Activated CD4-positive, alpha-beta T cell treated with anti-CD3 and anti-CD28 coated beads, Interleukin-2, amount 50 U/mL, for 4 hours (primary cell): ENCODE measurements around the gene IMMP2L.
A peak's percentile ranks its signal among the peaks of the same experiment; 100 is the strongest.
"Not testable (repeated sequence)": the region's sequence is repeated elsewhere in the genome, so short reads cannot be mapped to it uniquely, and the experiment has no call there.

Source experiments
- DNase-seq, 2 experiments: peaks; one replicate each; pipeline ENCODE4 v3.0.0-alpha.2; 2020

The IMMP2L gene

DNA sequence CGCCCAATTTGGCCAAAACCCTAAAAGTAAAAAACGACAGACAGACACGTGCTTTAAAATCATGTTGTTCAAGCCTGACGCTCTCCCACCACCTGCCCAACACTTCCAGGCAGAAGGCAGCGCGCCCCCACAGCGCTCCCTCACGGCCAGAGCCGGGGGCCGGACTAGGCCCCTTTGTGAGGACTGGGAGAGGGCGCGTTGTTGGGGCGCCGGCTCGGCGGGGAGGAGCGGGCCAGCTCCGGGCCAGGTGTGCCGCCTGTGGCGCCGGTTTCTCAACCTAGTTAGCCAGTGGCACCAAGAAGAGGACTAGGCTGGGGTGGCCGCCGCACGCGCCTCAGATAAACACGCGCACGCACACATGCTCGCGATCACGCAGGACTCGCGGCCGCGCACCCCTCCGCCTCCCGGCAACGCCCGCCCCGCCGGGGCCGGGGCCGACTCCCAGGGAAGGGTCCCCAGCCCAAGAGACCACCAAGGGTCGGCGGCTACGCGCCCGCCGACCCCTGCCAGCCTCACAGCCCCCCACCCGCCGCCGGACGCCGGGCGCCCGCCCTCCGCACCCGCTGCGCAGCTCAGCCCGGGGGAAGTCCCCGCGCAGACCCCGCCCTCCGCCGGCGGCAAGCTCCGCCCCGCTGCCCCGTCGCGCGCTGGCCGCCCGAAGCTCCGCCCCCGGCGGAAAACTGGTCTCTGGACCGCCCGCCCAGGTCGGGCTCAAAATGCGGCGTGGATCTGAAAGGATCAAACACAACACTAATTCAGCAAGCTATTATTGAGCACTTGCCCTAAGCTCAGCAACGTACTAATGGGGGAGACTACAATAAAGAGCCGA lies at the start of gene IMMP2L:
TSS of gene IMMP2L (minus strand) at position 589 of the 829 bp plus-strand sequence.
- DNase-seq, result peak; percentile 86 to 87

- not testable (repeated sequence) for DNase-seq
Measured at GRCh38 chr7:111609483-111610254, 47.4 kb upstream of the IMMP2L start.

- DNase-seq, result no peak
Measured at GRCh38 chr7:111607621-111608020, 45.3 kb upstream of the IMMP2L start.

- DNase-seq, result no peak
Measured at GRCh38 chr7:111605246-111605645, 43.0 kb upstream of the IMMP2L start.

GRCh38 chr7:111600091-111600490 lies 37.8 kb upstream of the IMMP2L start:
- DNase-seq, result no peak

- DNase-seq, result no peak
Measured at GRCh38 chr7:111595780-111596179, 33.5 kb upstream of the IMMP2L start.

DNA sequence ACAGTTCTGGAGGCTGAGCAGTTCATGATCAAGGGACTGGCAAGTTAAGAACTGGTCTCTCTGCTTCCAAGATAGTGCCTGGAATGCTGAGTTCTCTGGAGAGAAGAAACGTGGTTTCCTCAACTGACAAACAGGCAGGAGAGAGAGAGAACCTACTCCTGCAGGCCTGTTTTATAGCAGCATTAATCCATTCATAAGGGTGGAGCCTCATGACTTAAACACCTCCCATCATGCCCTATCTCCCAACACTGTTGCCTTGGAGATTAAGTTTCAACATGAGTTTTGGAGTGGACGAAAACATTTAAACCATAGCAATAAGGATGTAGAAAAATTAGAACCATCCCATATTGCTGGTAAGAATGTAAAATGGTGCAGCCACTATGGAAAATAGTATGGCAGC lies 32.3 kb upstream of the IMMP2L start:
- DNase-seq, result no peak

- no peak for DNase-seq
Measured at GRCh38 chr7:111593343-111593742, 31.1 kb upstream of the IMMP2L start.

GRCh38 chr7:111588065-111588433 lies 25.8 kb upstream of the IMMP2L start:
- DNase-seq, result no peak

DNA sequence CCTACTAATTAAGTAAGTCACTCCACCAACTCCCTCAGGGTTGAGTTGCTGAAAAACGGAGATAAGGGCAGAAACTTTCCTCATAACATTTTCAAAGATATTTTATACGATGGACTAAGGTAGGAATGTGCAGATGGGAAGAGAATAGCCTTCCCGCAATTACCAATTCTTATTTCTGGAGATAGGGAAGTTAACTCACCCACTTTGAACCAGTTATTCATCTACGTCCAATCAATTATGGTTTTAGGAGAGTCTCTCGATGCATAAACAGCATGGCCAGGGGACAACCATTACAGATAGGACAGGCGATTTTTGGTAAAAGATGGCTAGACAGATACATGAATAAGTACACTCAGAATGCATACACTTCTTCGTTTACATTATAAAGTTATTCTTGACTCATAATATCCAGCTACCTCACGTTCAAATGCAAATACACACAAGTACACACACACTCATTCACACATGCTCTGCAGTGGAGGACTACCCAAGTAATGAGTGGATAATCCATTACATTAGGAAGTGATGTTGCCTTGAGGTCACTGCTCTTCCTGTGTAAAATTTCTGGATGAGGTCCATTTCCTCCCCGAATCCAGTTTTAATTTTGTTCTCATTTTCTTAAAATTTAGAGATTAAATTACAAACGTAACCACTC lies 25.2 kb upstream of the IMMP2L start:
- no peak for DNase-seq

DNA sequence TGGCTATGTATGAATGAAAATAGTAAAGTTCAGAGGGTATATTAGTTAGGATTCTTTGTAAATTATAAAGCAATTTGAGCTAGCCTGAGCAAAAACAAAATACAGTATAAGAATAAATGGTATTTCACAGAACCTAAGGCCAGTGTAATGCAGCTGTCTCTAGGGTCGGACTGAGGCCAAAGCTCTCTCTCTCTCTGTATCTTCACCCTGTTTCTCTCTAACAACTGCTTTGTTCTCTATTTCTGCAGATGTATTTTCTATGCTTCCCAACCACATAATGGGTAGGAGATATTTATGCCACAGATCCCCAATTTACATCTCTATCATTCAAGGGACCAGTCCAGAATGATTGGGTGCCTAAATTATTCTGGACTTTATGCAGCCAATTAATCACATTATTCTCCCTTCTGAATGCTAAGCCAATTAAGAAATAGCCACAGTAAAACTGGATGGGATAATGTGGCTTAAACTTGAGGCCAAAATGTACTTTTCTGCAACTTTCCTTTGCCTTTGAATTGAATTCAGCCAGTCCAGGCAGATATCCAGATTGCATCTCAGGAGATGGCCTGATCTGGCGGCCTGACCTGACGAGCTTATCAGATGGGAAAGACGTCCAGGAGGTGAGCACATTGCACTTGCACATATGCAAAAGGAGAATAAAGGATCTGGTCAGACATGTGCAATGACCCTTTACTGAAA lies 24.6 kb upstream of the IMMP2L start:
- no peak for DNase-seq

GRCh38 chr7:111581784-111582488 lies 19.6 kb upstream of the IMMP2L start:
- not testable (repeated sequence) for DNase-seq

- DNase-seq, result not testable (repeated sequence)
Measured at GRCh38 chr7:111581207-111581606, 18.9 kb upstream of the IMMP2L start.

GRCh38 chr7:111578754-111579153 lies 16.5 kb upstream of the IMMP2L start:
- no peak for DNase-seq

DNA sequence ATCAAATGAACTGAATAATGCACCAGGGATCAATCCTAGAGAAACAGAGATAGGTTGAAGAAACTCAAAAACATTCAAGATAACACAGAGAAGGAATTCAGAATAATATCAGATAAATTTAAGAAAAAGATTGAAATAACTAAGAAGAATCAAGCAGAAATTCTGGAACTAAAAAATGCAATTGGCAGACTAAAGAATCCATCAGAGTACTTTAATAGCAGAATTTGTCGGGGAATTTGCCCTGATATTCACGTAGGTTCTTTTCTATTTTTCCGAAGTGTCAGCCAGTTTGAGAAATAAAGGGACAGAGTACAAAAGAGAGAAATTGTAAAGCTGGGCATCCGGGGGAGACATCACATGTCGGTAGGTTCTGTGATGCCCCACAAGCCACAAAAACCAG lies 9.4 kb upstream of the IMMP2L start:
- DNase-seq, result no peak

DNA sequence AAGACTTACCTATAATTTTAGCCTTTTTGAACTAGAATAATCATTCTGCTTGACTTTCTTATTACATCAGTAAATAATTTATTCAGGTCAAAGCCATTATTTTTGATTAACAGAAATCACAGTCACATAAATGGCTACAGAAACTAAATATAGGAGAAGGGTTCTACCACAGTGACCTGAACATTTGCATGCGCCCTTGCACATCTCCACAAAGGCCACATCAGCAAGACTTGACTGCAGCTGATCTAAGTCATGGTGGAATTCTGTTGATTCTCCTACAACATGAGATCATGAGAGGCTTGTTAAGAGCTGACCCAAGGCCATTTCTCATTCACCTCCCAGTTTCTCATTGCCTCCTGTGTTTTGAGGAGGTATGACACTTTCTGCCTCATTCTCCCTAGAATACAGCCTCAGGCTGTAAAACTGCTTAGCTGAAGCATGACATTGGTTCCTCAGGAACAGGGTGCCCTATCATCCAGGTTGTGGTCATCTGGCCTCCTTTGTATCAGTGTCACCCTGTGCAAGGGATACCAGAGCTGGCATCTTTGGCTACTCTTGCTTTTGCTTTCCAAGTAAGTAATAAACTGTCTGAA lies 6.7 kb upstream of the IMMP2L start:
- DNase-seq, result no peak

DNA sequence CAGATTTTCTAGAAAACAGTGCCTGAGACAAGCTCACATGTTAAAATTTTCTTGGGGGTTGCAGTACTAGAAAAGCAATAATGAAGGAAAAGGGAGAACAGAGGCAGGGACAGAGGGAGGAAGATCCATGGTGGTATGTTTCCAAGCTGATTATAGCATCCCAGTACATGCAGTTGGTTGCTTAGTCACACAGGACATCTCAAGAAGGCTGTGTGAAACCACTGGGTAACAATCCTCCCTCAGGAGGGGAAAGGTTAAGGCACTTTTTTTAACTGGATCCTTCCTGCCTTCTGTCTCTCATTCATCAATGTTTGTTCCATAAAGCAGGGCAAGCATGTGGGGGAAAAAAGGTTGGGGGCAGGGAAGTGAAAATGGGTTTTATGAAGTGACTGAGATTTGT lies 6.1 kb upstream of the IMMP2L start:
- DNase-seq, result no peak

DNA sequence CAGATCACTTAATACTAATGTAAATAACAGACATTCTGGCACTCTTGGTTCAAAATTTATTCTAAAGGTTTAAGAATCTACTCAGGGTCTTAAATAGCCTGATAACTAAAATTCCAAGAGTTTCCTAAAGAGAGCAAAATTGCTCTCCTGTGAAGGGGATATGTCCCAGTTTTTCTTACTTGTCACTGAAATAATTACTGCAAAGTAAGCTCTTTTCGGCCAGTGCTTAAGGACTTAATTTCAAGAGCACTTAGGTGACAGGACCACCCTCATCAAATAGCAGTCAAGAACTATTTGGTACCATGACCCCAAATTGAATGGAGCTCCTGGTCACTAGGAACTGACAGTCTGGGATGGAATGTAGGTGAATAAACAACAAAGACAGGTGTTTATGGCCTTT lies 1.8 kb upstream of the IMMP2L start:
- DNase-seq, result no peak

GRCh38 chr7:111561654-111561903 lies 713 bp downstream of the IMMP2L start:
- DNase-seq, result no peak

DNA sequence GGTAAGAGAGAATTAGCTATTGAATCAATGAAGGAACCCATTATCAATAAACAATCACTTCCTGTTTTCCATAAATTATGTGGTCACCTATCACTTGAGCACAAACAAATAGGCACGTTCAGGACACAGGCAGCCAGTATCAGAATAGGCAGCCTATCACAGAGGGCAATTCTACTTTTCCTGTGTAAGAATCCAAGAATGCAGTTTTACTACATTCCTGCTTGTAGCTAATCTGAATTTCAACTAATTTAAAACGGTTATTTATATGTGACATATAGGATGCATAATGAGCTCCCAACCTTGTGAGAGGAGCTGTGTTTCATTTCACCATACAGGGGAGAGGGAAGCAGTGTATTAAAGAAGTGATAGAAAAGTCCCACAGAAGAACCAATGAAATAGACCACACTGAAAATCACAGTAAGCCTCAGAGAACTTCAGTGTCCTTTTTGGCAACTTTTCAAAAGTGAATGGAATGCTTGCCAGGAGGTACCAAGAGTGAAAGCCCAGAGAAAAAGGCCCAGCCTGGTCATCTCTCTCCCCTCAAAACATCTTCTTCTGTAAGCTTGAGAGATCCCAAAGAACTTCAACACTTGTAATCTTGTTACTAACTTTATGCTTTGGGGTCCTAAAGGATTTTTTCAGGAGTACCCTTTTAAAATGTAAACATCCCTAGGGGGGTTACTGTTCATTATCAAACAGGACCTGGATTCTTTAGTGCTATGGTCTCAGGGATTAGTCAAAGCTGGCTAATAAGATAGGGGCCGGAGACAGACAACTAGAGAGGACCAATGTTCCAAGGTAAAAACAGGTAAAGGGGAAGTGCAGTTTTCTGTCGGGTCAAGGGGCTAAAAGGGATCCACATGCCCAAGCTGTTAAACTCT lies 1.3 kb downstream of the IMMP2L start:
- no peak for DNase-seq

DNA sequence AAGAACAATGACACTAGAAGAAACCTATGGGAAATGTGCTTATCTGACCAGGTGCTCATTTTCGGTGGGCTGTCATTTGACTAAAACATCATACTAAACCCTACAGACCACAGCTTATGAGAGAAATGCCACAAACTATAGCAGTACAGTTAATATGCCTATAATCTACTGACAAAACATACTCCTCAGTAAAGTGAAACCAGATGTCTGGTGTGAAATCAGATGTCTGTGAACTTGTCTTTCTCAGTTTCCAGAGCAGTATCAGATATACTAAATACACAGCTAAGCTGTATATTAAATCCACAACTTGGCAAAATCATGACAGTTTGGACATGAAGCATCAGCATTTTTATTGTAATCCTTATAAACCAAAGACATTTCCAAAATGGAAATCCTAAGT lies 3.3 kb downstream of the IMMP2L start:
- no peak for DNase-seq
